Right cardiac atrium (tissue), 5 donors: ENCODE data around the gene DCAF8. TPM values are rescaled to one million over a fixed set of nuclear protein-coding genes. Genes with fewer than 3 reads are reported as not detected.

Source experiments
- ATAC-seq, 2 donors: fragments of 200-7000 bp; cut with Tn5 transposase; one replicate each; pipeline versions ENCODE4 v1.8.0 to v1.9.1; 2020; ENCODE audit warnings: moderate library complexity in 2 of 2, mild to moderate bottlenecking in 1 of 2
- DNase-seq, 3 donors: peaks; one replicate each; pipeline ENCODE4 v3.0.0-alpha.2; 2020
- H3K27ac ChIP-seq: one replicate; pipeline ENCODE4 v1.5.1; 2013; ENCODE audit warnings: mild to moderate bottlenecking, low read length, control low read depth, moderate library complexity
- H3K27me3 ChIP-seq: one replicate; pipeline ENCODE4 v1.6.1; 2013; ENCODE audit not compliant: control insufficient read depth, insufficient read depth
- H3K4me1 ChIP-seq: one replicate; pipeline ENCODE4 v1.6.1; 2013; ENCODE audit warnings: low read length; ENCODE audit not compliant: control insufficient read depth, insufficient read depth
- H3K4me3 ChIP-seq: one replicate; pipeline ENCODE4 v1.5.1; 2013; ENCODE audit warnings: low read length, control low read depth
- H3K9me3 ChIP-seq: one replicate; pipeline ENCODE4 v1.6.1; 2013; ENCODE audit warnings: low read length; ENCODE audit not compliant: control insufficient read depth
- WGBS: extraction: QIAGEN DNeasy Blood & Tissue Kit; methylation state at CpG from one replicate; pipeline ENCODE4 v1.1.7; 2013; 5-methylcytosine and 5-hydroxymethylcytosine counted together
- intact Hi-C, 4 donors: fragments of 100-400 bp; cut with DNase I; formaldehyde crosslinking; loops; one replicate each; pipeline versions ENCODE4 v1.11.0 to v1.14.0; 2022 to 2023
- polyA plus RNA-seq: library from polyadenylated mRNA; stranded (reverse); fragments of 200-250 nt; gene quantifications from one replicate; pipeline ENCODE4 v1.2.3, GENCODE V29; 2013
- total RNA-seq, 4 donors: library from RNA; stranded (reverse); fragmentation: NEBNext Ultra II Directional; extraction: Animal tissue kit (Norgen Biotek cat#: 25700); gene quantifications; one replicate each; pipeline ENCODE4 v1.2.1, GENCODE V29; 2021
- donor health status: healthy with polysubstance abuse.
- donor health status: DM: no; HTN: yes; CAD: no.
- donor health status: DM: no; HTN: no; CAD: no.
- donor health status: DM: no; HTN: yes; CAD: no; lungs with severe emphysema.
- donor health status: DM: yes; HTN: yes; CAD: no.

DCAF8 gene
- total and polyA plus RNA-seq, 5 donors, result 97.8 to 152 (median 113) TPM

DNA sequence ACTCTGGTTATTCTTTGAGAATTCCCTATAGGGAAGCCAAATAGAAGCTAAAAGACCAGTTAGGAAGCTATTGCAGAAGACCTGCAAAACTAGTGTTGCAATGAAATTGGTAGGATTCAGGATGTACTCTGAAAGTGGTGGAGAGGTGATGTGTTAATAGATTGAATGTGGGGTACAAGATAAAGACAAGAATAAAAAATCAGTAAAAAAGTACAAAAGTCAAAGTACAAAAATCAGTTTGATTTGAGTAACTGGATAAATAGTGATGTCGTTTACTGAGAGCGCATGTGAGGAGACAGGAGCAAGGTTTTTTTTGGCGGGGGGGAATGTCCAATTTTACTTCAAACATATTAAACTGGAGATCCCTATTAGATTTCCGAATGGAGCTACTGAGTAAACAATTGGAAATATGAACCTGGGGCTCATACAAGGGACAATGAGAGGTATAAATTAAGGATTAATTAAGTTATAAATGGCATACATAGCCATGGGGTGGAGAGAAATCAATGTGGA is 2.5 kb upstream of the DCAF8 start:
- H3K9me3 ChIP-seq, result no peaks in the 10 kb centered on the region
- H3K4me1 ChIP-seq, result no peaks in the 10 kb centered on the region
- intact Hi-C loops, result no loop called here
- ATAC-seq, result no peak
- no peak for DNase-seq
- 81% methylated on average over 4 of the region's 4 CpGs for WGBS
- H3K27ac ChIP-seq, result no peak overlapping the region
- no peaks in the 10 kb centered on the region for H3K27me3 ChIP-seq
- no peak overlapping the region for H3K4me3 ChIP-seq

DNA sequence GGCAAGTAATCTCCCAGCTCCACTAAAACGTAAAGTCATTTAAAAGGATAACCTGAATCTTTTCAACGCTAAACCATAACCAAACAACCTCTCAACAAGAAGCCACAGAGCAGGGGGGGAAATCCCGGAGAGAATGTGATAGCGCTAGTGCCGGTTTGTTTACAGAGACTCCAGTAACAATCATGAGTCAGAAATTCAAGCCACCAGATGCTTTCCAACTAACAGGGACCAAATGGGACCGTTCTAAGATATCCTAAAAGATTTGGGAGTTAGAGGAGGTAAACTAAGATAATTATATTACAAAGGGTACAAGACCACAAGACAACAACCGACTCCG is 825 bp downstream of the DCAF8 start:
- no peak for DNase-seq
- Histone ChIP-seq H3K4me1 (no peaks in the 10 kb centered on the region), H3K4me3 (peak overlapping the region; percentile 80), H3K27ac (peak overlapping the region; percentile 96), H3K9me3 (no peaks in the 10 kb centered on the region), H3K27me3 (no peaks in the 10 kb centered on the region)
- ATAC-seq, result peak; percentile 35 to 51
- under 1% methylated on average over 8 of the region's 8 CpGs for WGBS
- intact Hi-C loops, result no loop called here

DNA sequence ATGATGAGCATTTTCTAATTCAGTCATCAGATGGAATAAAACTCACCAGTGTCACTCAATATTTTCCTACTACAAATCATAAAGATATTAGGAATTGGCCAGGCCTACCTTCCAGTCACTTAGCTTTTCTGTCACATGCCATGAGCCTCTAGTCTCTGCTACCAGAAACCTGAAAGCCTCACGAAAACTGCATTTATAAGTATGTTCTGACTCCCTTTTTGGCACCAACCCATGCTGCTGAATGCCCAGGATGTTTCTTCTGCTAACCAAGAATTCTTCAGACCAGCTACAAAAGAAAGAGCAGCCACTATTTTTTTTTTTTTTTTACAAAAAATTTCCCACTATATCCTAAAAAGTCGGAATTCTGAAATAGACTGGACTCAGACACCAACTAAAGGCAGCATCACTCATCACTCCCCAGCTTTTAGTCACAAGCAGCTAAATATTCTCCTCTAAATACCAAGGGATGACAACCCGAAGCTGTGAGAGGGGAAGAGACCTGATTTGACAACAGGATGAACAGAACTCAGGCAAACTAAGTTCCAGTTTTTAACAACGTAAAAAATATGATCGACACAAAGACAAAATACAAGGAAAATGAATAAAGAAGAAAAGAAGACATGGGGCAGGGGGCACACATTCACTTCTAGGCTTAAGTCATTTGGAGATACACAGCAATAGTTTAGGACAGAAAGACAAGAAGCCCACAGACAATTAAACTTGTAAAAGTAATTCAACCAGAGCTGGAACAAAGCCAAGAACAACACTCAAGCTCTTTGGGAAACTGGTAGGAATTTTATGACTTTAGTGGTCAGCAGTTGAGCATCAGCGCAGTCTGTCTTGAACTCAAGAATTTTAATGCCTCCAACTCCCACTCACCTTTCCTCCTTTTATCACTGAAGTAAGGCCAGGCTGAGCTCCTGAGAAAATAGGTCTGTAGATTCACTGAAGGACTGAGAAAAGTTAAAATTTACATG is 1.7 kb downstream of the DCAF8 start:
- DNase-seq (no peak), ATAC-seq (no peak)
- no peaks in the 10 kb centered on the region for H3K9me3 ChIP-seq
- H3K4me1 ChIP-seq, result no peaks in the 10 kb centered on the region
- H3K27me3 ChIP-seq, result no peaks in the 10 kb centered on the region
- intact Hi-C loops, result no loop called here
- 18% methylated on average over 6 of the region's 6 CpGs for WGBS
- H3K4me3 ChIP-seq, result peak overlapping the region; percentile 80
- peak overlapping the region; percentile 84 for H3K27ac ChIP-seq

DNA sequence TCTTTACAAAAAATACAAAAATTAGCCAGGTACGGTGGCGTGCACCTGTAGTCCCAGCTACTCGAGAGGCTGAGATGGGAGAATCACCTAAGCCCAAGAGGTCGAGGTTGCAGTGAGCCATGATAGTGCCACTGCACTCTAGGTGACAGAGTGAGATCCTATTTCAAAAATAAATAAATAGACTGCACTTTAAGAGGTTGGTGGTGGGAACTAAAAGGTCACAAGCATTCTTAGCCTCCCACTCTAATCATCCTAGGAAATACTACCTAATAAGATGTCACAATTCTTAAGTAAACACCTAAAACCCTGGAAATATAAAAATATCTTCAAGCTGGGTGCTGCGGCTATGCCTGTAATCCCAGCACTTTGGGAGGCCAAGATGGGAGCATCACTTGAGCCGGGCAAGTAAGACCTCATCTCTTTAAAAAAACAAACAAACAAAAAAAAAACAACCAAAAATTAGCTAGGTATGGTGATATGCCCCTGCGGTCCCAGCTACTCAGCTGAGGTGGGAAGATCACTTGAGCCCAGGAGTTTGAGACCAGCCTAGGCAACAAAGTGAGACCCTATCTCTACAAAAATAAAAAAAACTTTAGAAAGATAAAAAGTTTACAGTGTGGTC is 4.1 kb downstream of the DCAF8 start:
- 90% methylated on average over 7 of the region's 7 CpGs for WGBS
- no peaks in the 10 kb centered on the region for H3K4me1 ChIP-seq
- H3K27ac ChIP-seq, result no peak overlapping the region
- intact Hi-C loops, result loop anchor here in 1 of 4 donors (5.0 kb wide), 1 partner anchor 66 kb away; the partner anchor contains the start of gene CASQ1
- H3K27me3 ChIP-seq, result no peaks in the 10 kb centered on the region
- DNase-seq (no peak), ATAC-seq (no peak)
- H3K4me3 ChIP-seq, result no peak overlapping the region
- no peaks in the 10 kb centered on the region for H3K9me3 ChIP-seq

DNA sequence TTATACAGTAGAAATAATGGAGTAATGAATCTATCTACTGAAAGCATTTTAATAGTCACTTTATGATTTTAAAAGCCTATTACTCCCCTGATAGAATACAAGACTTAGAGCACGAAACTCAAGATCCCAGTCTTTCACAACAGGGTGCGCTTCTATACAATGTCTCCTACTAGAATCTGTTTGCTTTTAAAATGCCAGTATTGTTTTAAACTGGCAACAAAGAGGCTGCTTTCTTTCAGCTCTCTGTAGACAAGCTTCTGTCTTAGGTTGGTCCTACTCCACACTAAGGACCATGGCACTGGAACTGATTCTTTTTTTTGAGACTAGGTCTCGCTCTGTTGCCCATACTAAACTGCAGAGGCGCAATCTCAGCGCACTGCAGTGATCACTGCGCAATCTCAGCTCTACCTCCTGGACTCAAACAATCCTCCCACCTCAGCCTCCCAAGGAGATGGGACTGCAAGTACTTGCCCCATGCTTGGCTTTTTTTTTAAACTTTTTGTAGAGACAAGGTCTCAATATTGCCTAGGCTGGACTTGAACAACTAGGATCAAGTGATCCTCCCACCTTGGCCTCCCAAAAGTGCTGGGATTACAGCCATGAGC is 4.8 kb downstream of the DCAF8 start:
- intact Hi-C loops, result loop anchor here in 1 of 4 donors (5.0 kb wide), 1 partner anchor 65 kb away; the partner anchor contains the start of gene CASQ1
- H3K9me3 ChIP-seq, result no peaks in the 10 kb centered on the region
- WGBS, result 93% methylated on average over 6 of the region's 6 CpGs
- DNase-seq (no peak), ATAC-seq (no peak)
- H3K4me3 ChIP-seq, result no peak overlapping the region
- H3K27ac ChIP-seq, result peak overlapping the region; percentile 17
- no peaks in the 10 kb centered on the region for H3K4me1 ChIP-seq
- no peaks in the 10 kb centered on the region for H3K27me3 ChIP-seq

DNA sequence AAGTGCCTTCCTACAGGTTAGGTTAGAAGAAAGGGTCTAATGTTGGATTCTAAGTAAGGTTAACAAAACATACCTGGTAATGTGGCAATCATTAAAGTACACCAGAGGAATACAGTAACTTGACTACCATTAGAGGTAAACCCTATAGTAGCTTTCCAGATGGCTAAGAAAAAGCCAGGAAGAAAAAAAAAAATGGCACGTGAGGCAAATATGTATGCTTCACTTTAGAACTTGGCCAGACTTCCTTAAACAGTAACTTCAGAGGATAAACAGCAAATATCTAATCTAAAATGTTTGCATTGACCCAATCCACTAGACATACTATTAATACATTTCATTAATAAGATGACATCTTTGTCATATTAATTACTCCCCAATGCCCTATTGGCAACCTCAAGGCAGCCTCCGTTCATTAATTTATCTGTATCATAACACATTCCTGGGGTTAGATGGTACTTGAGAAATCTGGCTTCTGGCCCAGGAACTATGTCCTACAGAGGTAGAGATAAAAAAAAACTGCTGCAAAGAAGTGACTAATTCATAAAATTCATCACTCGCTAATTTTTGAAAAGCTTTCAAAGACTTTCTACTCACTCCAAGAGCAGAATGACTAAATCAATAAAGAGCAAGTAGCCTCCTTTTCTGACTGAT is 5.8 kb downstream of the DCAF8 start:
- Histone ChIP-seq H3K27me3 (no peaks in the 10 kb centered on the region), H3K4me1 (no peaks in the 10 kb centered on the region), H3K4me3 (no peak overlapping the region), H3K27ac (no peak overlapping the region), H3K9me3 (no peaks in the 10 kb centered on the region)
- no peak for ATAC-seq
- intact Hi-C loops, result loop anchor here in 1 of 4 donors (5.0 kb wide), 1 partner anchor 64 kb away; the partner anchor contains the start of gene CASQ1
- WGBS, result 27% methylated on average over 3 of the region's 3 CpGs
- DNase-seq, result no peak

DNA sequence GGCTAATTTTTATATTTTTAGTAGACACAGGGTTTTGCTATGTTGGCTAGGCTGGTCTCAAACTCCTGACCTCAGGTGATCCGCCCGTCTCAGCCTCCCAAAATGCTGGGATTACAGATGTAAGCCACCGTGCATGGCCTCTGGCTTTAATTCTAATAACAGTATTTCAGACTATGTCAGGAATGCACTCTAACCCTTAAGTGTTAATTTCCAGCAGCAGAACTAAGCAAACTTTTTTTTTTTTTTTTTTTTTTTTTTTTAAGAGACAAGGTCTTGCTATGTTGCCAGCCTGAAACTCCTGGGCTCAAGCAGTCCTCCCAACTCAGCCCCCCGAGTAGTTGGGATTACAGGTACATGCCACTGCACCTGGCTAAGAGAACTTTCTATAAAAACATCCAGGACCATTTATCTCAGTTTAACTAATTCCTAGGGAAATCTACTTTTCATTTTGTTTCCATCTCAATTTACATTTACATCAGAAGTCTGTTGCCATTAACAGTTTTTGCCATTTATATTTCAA is 6.5 kb downstream of the DCAF8 start:
- H3K27ac ChIP-seq, result no peak overlapping the region
- no peaks in the 10 kb centered on the region for H3K27me3 ChIP-seq
- no peaks in the 10 kb centered on the region for H3K4me1 ChIP-seq
- DNase-seq (no peak), ATAC-seq (no peak)
- whole genome bisulfite sequencing, result 74% methylated on average over 4 of the region's 4 CpGs
- H3K4me3 ChIP-seq, result no peak overlapping the region
- H3K9me3 ChIP-seq, result no peaks in the 10 kb centered on the region
- intact Hi-C loops, result loop anchor here in 1 of 4 donors (5.0 kb wide), 1 partner anchor 64 kb away; the partner anchor contains the start of gene CASQ1

DNA sequence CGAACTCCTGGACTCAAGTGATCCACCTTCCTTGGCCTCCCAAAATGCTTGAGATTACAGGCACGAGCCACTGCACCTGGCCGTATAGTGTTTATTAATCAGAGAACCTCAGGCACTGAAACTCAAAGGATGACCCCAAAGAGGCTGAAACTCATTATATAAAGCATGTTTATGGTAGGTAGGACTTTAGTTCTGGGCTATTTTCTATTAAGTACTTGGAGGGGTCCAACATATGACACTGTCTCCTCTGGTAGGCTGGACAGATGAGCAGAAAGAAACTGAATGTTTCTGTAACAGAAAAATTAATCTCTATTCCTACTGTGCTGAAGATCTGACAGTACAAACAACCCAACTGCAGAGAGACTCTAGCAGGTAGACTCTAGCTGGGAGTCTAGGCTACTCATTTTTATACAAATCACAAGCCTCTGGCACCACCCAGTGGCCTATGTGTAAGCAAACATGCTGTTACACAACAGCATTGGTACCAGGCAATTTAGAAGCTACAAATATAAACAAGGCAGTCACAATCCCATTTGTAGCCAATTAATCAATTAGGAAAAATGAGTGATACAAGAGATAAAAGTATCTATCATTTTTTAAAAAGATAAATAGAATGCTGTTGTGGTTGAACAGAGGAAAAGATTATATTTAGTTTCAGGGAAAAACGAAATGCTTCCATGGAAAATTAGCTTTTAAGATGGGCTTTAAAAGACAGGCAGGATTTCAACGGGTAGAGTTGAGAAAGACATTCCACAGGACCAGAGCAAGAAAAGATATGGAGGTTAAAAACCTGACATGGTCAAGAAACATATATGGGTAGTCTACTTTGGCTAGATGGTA is 10.4 kb downstream of the DCAF8 start:
- Histone ChIP-seq H3K27ac (no peak overlapping the region), H3K27me3 (no peaks in the 10 kb centered on the region), H3K4me1 (no peaks in the 10 kb centered on the region), H3K4me3 (no peak overlapping the region), H3K9me3 (no peaks in the 10 kb centered on the region)
- WGBS, result 73% methylated on average over 5 of the region's 5 CpGs
- DNase-seq, result peak in 2 of 3 donors; percentile 70 to 83
- intact Hi-C loops, result loop anchor here in 2 of 4 donors (5.0 kb wide), 1 partner anchor 150 kb away; no protein-coding TSS in a partner anchor
- peak; percentile 92 to 93 for ATAC-seq

DNA sequence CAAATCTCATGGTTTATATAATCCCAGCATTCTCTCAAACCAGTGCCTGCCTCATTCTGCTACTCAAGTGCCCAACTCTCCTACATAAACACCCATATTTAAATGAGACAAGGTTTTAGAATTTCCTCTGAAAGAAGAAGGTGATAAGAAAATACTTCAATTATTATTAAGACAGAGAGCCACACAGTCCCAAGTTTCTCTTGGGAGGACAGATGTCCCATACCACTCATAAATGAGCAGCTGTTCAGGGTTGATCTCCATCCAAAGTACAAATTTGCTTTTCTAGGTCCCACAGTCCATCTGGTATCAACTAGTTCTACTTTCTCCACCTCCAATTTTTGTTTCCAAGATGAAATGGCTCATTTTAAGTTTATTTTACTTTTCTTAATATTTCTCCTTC is 11.3 kb downstream of the DCAF8 start:
- ATAC-seq, result peak; percentile 16 to 32
- intact Hi-C loops, result loop anchor here in 2 of 4 donors (5.0 kb wide), 1 partner anchor 149 kb away; no protein-coding TSS in a partner anchor

More for the DNA sequence above, 11.3 kb downstream of the DCAF8 start:
- Histone ChIP-seq H3K27ac (no peak overlapping the region), H3K4me1 (no peaks in the 10 kb centered on the region), H3K4me3 (no peak overlapping the region), H3K27me3 (no peaks in the 10 kb centered on the region), H3K9me3 (no peaks in the 10 kb centered on the region)
- no peak for DNase-seq
